ENCODE measurements around the gene PDE6C.

PDE6C gene

DNA sequence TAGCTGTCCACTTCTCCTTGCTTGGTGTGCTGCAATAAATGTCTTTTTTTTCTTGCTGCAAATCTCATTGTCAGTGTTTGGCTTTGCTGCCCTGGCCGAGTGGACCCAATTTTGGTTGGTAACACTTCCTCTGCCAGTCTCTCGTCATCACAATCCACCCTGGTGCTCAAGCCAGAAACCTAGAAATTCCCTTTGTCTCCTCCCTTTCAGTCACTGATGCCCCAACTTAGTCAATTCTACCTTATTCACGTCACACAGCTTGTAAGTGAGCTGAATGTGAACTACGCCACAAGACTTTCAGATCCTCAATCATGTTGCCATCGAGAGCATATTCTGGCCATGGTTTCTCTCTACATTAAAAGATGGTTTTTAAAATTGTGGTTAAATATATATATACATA is 103.0 kb downstream of the PDE6C start:
- no peak overlapping the region for H3K4me3 ChIP-seq (ENCODE audit: control insufficient read depth, low read depth, low read length)
- TF ChIP-seq, protein P1, sequence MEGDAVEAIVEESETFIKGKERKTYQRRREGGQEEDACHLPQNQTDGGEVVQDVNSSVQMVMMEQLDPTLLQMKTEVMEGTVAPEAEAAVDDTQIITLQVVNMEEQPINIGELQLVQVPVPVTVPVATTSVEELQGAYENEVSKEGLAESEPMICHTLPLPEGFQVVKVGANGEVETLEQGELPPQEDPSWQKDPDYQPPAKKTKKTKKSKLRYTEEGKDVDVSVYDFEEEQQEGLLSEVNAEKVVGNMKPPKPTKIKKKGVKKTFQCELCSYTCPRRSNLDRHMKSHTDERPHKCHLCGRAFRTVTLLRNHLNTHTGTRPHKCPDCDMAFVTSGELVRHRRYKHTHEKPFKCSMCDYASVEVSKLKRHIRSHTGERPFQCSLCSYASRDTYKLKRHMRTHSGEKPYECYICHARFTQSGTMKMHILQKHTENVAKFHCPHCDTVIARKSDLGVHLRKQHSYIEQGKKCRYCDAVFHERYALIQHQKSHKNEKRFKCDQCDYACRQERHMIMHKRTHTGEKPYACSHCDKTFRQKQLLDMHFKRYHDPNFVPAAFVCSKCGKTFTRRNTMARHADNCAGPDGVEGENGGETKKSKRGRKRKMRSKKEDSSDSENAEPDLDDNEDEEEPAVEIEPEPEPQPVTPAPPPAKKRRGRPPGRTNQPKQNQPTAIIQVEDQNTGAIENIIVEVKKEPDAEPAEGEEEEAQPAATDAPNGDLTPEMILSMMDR (conservative IDR thresholded peaks at IDR 0.05; ENCODE audit: control insufficient read depth, insufficient read depth, low read depth, low read length), result no peak
- DNase-seq (ENCODE audit: low read depth), result no peak
